GM23338 (cell line): ENCODE data around the gene DNASE2. TPM values are rescaled to one million over a fixed set of nuclear protein-coding genes. Genes with fewer than 3 reads are reported as not detected.

Experiments used
- ATAC-seq: fragments of 200-7000 bp; cut with Tn5 transposase; 3 replicates; pipeline ENCODE4 v1.9.1; 2020
- DNase-seq: peaks from one replicate; pipeline ENCODE4 v3.0.0-alpha.2; 2015; ENCODE audit warnings: low spot score
- H2AFZ ChIP-seq: fragments of 200-600 bp; sonication (generic); 2 replicates; pipeline ENCODE4 v1.8.0; 2016; ENCODE audit warnings: antibody characterized with exemption, mild to moderate bottlenecking, moderate library complexity
- H3F3A ChIP-seq: fragments of 200-600 bp; sonication (generic); replicated peaks from 2 replicates; pipeline ENCODE4 v1.8.0; 2017; ENCODE audit warnings: antibody characterized with exemption, mixed run types, low read depth
- H3K27ac ChIP-seq: fragments of 200-600 bp; sonication (generic); 2 replicates; pipeline ENCODE4 v1.6.1; 2016; ENCODE audit warnings: low read depth
- H3K27me3 ChIP-seq: fragments of 200-600 bp; sonication (generic); 2 replicates; pipeline ENCODE4 v1.8.0; 2016; ENCODE audit warnings: mild to moderate bottlenecking, mixed run types, moderate library complexity; ENCODE audit not compliant: insufficient read depth
- H3K36me3 ChIP-seq: fragments of 200-600 bp; sonication (generic); 2 replicates; pipeline ENCODE4 v1.8.0; 2016; ENCODE audit warnings: mild to moderate bottlenecking; ENCODE audit not compliant: insufficient read depth
- H3K4me1 ChIP-seq: fragments of 200-600 bp; sonication (generic); 2 replicates; pipeline ENCODE4 v1.8.0; 2016; ENCODE audit warnings: mild to moderate bottlenecking, moderate library complexity; ENCODE audit not compliant: insufficient read depth
- H3K4me2 ChIP-seq: fragments of 200-600 bp; sonication (generic); 2 replicates; pipeline ENCODE4 v1.7.1; 2017; ENCODE audit warnings: mixed run types
- H3K4me3 ChIP-seq: fragments of 200-600 bp; sonication (generic); 2 replicates; pipeline ENCODE4 v1.6.1; 2016; ENCODE audit warnings: mixed run types
- H3K79me2 ChIP-seq: fragments of 200-600 bp; sonication (generic); replicated peaks from 2 replicates; pipeline ENCODE4 v1.8.0; 2017; ENCODE audit warnings: mild to moderate bottlenecking; ENCODE audit not compliant: insufficient read depth
- H3K9me2 ChIP-seq: fragments of 200-600 bp; sonication (generic); 2 replicates; pipeline ENCODE4 v1.8.0; 2017; ENCODE audit not compliant: insufficient read depth
- H4K20me1 ChIP-seq: fragments of 200-600 bp; sonication (generic); replicated peaks from 2 replicates; pipeline ENCODE4 v1.8.0; 2017; ENCODE audit warnings: mild to moderate bottlenecking; ENCODE audit not compliant: insufficient read depth
- H3K27ac Mint-ChIP-seq: 2 replicates; pipeline ENCODE4 v1.8.0; 2020; ENCODE audit warnings: inconsistent platforms, mild to moderate bottlenecking, moderate library complexity, mixed read lengths
- H3K27me3 Mint-ChIP-seq: 3 replicates; pipeline ENCODE4 v1.8.0; 2022; ENCODE audit warnings: low read depth, mild to moderate bottlenecking, moderate library complexity, mixed read lengths, inconsistent platforms; ENCODE audit not compliant: insufficient read depth, poor library complexity
- H3K36me3 Mint-ChIP-seq: 3 replicates; pipeline ENCODE4 v1.8.0; 2021; ENCODE audit warnings: low read depth, mild to moderate bottlenecking, inconsistent platforms, moderate library complexity, mixed read lengths
- H3K4me1 Mint-ChIP-seq: 3 replicates; pipeline ENCODE4 v1.8.0; 2020; ENCODE audit warnings: mild to moderate bottlenecking, inconsistent platforms, mixed read lengths
- H3K4me3 Mint-ChIP-seq: 3 replicates; pipeline ENCODE4 v1.8.0; 2021; ENCODE audit warnings: moderate library complexity, mild to moderate bottlenecking, inconsistent platforms, mixed read lengths
- H3K9me3 Mint-ChIP-seq: 3 replicates; pipeline ENCODE4 v1.8.0; 2020; ENCODE audit warnings: moderate library complexity, mild to moderate bottlenecking, inconsistent platforms, mixed read lengths
- CREB1 ChIP-seq: fragments of 250-450 bp; sonication (Bioruptor Pico); IDR thresholded peaks from 2 replicates; pipeline ENCODE4 v1.5.0; 2020; ENCODE audit warnings: low read depth, mild to moderate bottlenecking, moderate library complexity
- CTCF ChIP-seq, 2 experiments: fragments of 200-600 bp in 1 of 2; sonication (generic) in 1 of 2; conservative IDR thresholded peaks; 2 replicates each; pipeline versions ENCODE4 v1.5.1 to v1.6.1; 2016 to 2017; ENCODE audit warnings: antibody characterized with exemption in 2 of 2, low read depth in 2 of 2, mild to moderate bottlenecking in 2 of 2, moderate library complexity in 1 of 2
- ETS1 ChIP-seq: IDR thresholded peaks from 2 replicates; pipeline ENCODE4 v1.6.1; 2016; ENCODE audit warnings: antibody characterized with exemption
- EZH2 ChIP-seq: fragments of 200-600 bp; sonication (generic); IDR thresholded peaks from one replicate; pipeline ENCODE4 v1.8.0; 2017; ENCODE audit warnings: antibody characterized with exemption, mild to moderate bottlenecking, low read depth; ENCODE audit not compliant: unreplicated experiment
- EZH2phosphoT487 ChIP-seq: fragments of 200-600 bp; sonication (generic); IDR thresholded peaks from one replicate; pipeline ENCODE4 v1.8.1; 2018; ENCODE audit warnings: antibody characterized with exemption; ENCODE audit not compliant: unreplicated experiment
- JUNB ChIP-seq: IDR thresholded peaks from one replicate; pipeline ENCODE4 v1.6.1; 2016; ENCODE audit warnings: antibody characterized with exemption; ENCODE audit not compliant: unreplicated experiment
- NANOG ChIP-seq: IDR thresholded peaks from 2 replicates; pipeline ENCODE4 v1.6.1; 2016; ENCODE audit warnings: antibody characterized with exemption, borderline replicate concordance
- POLR2AphosphoS5 ChIP-seq: IDR thresholded peaks from 2 replicates; pipeline ENCODE4 v1.6.1; 2016; ENCODE audit warnings: antibody characterized with exemption, low read depth
- REST ChIP-seq: IDR thresholded peaks from one replicate; pipeline ENCODE4 v1.6.1; 2018; ENCODE audit warnings: antibody characterized with exemption; ENCODE audit not compliant: unreplicated experiment
- STAT1 ChIP-seq: IDR thresholded peaks from one replicate; pipeline ENCODE4 v1.6.1; 2016; ENCODE audit warnings: antibody characterized with exemption; ENCODE audit not compliant: unreplicated experiment
- ZNF114 ChIP-seq: fragments of 250-450 bp; sonication (Bioruptor Pico); IDR thresholded peaks from 2 replicates; pipeline ENCODE4 v1.5.0; 2020; ENCODE audit warnings: mild to moderate bottlenecking, moderate library complexity
- ZNF331 ChIP-seq: fragments of 250-450 bp; sonication (Bioruptor Pico); IDR thresholded peaks from 2 replicates; pipeline ENCODE4 v1.5.0; 2020; ENCODE audit warnings: low read depth, mild to moderate bottlenecking, moderate library complexity
- ZNF462 ChIP-seq: fragments of 250-450 bp; sonication (Bioruptor Pico); IDR thresholded peaks from 2 replicates; pipeline ENCODE4 v1.5.0; 2020; ENCODE audit warnings: mild to moderate bottlenecking, moderate library complexity
- polyA plus RNA-seq: library from polyadenylated mRNA; unstranded; fragments of >200 nt; fragmentation: Nextera tagmentation; extraction: Ambion mirVana; gene quantifications from 2 replicates; pipeline ENCODE4 v1.2.1, GENCODE V29; 2016
- total RNA-seq: library from RNA; depleted of rRNA; stranded (reverse); fragments of >200 nt; shearing (Covaris generic); gene quantifications from 2 replicates; pipeline ENCODE4 v1.2.3, GENCODE V29; 2014

The DNASE2 gene
- total and polyA plus RNA-seq, 2 experiments from 2014 or later: 17.4 to 35.0 TPM

- ATAC-seq (no peak), DNase-seq (no peak)
- no peaks in the 10 kb centered on the region for H3K36me3 ChIP-seq
- no peak overlapping the region for H2AFZ ChIP-seq
- H3K9me2 ChIP-seq: no peaks in the 10 kb centered on the region
- H3K4me2 ChIP-seq: no peak overlapping the region
- TF ChIP-seq EZH2phosphoT487 (no peak), NANOG (no peak), ETS1 (no peak), EZH2 (no peak), JUNB (no peak), STAT1 (no peak), ZNF114 (CRISPR knock-in tag) (no peak), POLR2AphosphoS5 (no peak), ZNF331 (no peak), CREB1 (CRISPR knock-in tag) (no peak), ZNF462 (no peak), CTCF (conservative IDR thresholded peaks at IDR 0.05; ENCODE audit: low read depth in 2 of 2) (no peak), REST (no peak)
- H3K4me1 ChIP-seq: peaks cover 20% of the 10 kb centered on the region
- Mint-ChIP-seq H3K4me1 (peaks cover 30% of the 10 kb centered on the region), H3K4me3 (no peak overlapping the region), H3K27me3 (peaks cover 17% of the 10 kb centered on the region), H3K36me3 (peaks cover 13% of the 10 kb centered on the region), H3K9me3 (no peaks in the 10 kb centered on the region; the same call in 2 of the 3 replicates), H3K27ac (no peak overlapping the region)
- peaks cover 11% of the 10 kb centered on the region for H4K20me1 ChIP-seq
- no peaks in the 10 kb centered on the region for H3K27me3 ChIP-seq
- no peak overlapping the region for H3K4me3 ChIP-seq
- H3F3A ChIP-seq: peaks cover 36% of the 10 kb centered on the region
- no peak overlapping the region for H3K27ac ChIP-seq
- H3K79me2 ChIP-seq: peaks cover 8% of the 10 kb centered on the region
These were observed 37.9 kb downstream of the DNASE2 start for GRCh38 chr19:12843328-12843727.
